GM19035 (cell line): Measurements from ENCODE around the gene RPN2.
A peak's percentile ranks its signal among the peaks of the same experiment; 100 is the strongest.
"Not testable (repeated sequence)": the region's sequence is repeated elsewhere in the genome, so short reads cannot be mapped to it uniquely, and the experiment has no call there.

Source experiments
- ATAC-seq: cut with Tn5 transposase; IDR thresholded peaks from one replicate; pipeline ENCODE4 v1.9.1; 2021; ENCODE audit not compliant: unreplicated experiment

RPN2 gene

DNA sequence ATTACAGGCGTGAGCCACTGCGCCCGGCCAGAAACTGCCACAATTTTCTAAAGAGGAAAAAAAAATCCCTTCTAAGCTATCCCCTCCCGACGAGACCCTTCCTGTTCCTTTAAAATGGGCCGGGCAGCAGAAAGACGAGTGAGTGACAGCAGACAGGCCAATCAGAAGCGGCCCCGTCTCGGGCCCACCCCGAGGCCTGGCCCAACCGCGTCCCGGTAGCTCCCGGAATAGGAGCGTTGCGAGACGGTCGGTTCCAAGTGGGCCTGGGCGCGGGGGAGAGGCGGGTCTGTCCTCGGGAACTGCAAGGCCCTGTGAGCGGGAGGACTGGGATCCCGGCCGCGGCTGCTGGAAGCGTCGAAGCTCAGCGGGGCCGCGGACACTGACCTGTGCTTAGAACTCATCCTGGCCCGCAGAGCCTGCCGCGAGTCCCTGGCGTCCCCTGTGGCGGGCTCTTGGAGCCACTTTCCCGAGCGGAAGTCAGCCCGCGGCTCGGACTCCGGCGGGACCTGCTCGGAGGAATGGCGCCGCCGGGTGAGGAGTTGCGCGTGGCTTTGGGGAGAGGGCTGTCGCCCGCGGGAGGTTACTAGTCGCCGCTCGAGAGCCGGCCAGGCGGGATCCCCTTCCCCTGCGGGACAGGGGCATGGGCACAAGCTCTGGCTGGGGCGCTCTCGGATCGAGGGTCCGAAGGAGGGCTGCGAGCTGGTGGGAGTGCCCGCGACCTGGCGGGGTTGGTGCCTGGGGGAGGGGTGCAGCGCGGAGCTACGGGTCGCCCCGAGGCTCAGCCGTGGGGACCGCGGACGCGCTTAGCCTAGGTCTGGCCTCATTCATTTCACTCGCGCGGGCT, at the start of gene RPN2, which contains the start of gene MROH8:
Gene RPN2 (plus strand): TSS at position 492 of the 844 bp plus-strand sequence. CDS start 27 bp downstream, at position 519.
Gene MROH8 (minus strand): TSS at position 710 of the 844 bp plus-strand sequence.
- peak; percentile 91 for ATAC-seq

DNA sequence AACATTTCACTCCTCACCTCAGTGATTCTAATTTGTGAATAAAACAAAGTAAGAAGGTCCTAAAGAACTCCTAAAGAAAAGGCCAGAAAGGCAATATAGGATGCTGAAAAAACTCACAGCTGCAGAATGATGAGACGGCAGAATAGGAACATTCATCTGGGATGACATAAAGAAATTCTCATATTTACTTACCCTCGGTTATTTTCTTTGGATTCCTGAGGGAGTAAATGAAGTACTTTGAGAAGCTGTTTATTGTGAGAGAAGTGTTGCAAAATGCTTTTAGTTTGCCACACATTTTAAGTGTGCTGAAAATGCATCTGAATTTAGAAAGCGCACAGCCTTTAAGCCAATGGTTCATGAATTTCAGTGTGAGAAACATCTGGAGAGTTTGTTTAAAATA, 47.6 kb upstream of the RPN2 start:
- ATAC-seq: no peak

DNA sequence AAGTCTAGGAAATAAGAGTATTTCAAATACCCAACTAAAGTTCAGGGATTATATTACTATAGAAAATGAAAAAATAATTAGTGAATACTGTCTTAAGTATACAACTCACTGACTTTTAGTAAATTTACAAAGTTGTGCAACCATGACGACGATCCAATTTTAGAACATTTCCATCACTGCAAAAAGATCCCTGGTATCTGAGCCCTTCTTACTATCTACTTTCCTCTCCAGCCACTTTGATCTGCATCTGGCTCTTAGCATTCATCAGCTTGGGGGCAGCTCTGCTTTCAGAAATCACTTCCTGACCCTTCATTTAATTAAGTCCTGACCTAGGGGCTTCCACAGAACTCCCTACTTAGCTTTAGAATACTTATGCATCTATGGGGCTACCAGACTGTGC, 45.2 kb upstream of the RPN2 start:
- ATAC-seq: no peak

DNA sequence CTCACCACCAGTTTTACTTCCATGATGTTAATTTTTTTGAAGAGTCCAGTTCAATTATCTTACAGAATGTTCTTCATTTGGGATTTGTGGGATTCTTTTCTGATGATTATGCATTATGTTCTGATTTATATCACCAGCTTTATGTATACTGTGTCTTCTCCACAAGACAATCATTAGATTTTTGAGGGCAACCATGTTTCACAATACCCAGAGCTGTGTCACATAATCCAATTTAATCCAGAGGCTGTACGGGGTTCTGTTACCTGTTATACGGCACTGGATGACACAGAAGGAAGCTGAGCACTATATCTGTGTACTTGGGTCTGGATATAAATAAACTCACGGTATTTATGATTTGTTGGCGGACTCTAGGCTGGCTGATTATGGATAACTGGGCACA, 41.6 kb upstream of the RPN2 start:
- no peak for ATAC-seq

DNA sequence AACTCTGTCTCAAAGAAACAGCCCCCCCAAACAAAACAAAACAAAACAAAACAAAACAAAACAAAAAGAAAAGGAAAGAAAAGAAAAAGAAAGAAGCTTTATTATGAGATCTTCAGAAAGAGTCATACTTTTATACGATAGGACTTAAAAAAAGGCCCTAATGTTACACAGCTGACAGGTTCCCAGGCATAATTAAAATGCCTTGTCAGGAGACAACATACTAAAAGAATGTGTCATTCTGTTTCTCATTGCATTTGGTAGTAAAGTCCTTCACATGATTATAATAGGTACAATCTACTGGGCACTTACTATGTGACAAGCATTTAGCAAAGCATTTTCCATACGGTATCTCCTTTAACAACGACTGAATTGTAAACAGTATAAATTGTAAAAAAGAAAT, 36.4 kb upstream of the RPN2 start:
- ATAC-seq: no peak

DNA sequence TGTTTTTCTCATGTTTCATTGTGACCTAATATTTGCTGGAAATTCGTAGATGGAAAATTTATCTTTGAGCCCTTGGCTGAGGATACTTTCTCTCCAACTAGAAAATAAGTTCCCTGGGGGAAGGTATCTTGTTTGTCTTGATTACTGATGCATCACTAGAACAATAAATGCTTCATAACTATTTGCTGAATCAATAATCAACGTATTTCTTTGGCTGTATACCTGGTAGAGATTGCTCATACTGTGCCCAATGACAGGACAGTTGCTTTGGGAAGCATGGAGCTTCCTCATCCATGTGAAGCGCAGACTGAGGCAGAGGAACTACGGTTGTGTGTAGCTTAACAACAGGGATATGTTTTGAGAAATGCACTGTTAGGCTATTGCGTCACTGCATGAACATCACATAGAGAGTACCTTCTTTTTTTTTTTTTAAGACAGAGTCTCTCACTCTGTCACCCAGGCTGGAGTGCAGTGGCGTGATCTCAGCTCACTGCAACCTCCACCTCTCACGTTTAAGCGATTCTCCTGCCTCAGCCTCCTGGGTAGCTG, 34.2 kb upstream of the RPN2 start:
- ATAC-seq: no peak

DNA sequence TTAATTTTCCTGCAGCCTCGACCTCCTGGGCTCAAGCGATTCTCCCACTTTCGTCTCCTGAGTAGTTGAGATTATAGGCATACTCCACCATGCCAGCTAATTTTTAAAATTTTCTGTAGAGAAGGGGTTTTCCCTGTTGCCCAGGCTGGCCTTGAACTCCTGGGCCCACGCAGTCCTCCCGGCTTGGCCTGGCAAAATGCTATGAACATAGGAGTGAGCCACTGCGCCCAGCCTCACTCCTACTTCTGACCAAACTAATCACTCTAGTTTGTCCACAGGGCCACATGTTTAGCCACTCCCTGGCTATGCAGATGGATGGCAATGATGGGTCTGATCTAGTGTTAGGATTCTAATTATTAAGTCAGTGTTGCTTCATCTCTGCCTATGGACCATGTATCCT, 31.9 kb upstream of the RPN2 start:
- no peak for ATAC-seq

DNA sequence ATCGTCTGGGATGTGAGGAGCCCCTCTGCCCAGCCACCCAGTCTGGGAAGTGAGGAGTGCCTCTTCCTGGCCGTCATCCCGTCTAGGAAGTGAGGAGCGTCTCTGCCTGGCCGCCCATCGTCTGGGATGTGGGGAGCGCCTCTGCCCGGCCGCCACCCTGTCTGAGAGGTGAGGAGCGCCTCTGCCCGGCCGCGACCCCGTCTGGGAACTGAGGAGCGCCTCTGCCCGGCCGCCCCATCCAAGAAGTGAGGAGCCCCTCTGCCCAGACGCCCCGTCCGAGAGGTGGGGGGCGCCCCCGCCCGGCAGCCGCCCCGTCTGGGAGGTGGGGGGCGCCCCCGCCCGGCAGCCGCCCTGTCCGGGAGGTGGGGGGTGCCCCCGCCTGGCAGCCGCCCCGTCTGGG, 28.3 kb upstream of the RPN2 start:
- not testable (repeated sequence) for ATAC-seq

DNA sequence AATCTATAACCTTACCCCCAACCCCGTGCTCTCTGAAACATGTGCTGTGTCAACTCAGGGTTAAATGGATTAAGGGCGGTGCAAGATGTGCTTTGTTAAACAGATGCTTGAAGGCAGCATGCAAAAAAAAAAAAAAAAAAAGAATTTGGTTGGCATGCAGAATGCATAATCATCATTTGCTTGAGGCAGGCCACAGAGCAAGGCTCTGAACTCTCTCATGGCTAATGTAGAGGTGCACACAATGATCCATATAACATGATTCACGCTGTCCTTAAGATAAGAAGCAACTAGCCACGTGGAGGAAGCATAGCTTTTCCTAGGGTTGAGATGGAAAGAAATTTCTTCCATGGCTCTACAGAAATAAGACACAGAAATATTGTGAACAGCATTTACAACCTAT, 27.6 kb upstream of the RPN2 start:
- no peak for ATAC-seq

DNA sequence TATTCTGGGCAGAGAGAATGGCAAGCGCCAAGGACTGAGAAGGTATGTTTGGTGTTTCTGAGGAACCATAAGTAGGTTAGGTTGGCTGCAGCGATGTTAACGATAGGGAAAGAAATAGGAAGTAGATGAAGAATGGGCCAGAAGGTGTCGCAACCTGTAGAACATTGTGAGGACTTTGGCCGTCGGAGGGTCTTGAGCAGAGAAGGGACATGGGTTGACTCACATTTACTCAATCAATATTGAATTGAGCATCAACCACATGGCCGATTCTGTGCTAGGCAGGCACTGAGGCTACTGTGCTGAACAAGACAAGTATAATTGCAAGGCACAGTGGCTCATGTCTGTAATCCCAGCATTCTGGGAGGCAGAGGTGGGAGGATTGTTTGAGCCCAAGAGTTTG, 26.8 kb upstream of the RPN2 start:
- ATAC-seq: no peak

DNA sequence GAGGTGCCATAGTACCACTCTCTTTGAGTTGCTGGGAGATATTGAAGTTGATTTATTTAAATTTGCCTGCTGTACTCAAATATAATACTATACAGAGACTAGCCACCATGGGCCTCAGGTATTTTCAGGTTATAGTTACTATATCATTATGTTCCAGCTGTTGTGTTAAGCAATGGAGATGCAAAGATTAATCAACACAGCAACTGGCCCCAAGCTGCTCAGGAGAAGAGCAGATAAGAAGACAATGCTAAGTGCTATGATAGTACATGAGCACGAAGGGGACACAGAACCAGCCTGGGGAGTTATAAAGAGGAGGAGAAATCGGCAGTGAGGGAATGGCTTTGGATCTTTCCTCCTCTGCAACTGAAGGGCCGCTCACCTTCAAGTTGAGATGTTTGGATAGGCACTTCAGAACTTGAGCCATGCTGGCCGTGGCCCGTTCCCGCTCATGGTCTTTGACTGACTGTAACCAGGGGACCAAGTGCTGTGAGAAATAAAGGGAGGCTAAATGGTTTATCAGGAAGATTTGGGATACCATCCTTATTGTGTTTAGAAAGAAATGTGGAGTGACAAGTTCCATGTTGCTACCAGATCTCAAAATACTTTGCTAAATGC, 24.3 kb upstream of the RPN2 start:
- ATAC-seq: no peak

DNA sequence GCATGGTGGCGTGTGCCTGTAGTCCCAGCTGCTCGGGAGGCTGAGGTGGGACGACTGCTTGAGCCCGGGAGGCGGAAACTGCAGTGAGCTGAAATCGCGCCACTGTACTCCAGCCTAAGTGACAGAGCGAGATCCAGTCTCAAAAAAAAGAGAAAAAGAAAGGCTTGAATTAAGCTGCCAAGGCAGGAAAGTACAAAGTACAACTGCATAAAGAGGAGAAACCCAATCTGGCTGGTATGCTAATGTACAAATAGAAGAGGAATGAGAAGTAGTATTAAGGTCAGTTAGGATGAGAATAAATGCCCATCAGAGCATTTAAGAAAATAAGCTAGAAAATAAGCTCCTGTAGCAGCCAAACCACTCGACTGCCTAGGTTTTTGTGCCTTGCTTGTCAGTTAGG, 23.1 kb upstream of the RPN2 start:
- ATAC-seq: no peak

DNA sequence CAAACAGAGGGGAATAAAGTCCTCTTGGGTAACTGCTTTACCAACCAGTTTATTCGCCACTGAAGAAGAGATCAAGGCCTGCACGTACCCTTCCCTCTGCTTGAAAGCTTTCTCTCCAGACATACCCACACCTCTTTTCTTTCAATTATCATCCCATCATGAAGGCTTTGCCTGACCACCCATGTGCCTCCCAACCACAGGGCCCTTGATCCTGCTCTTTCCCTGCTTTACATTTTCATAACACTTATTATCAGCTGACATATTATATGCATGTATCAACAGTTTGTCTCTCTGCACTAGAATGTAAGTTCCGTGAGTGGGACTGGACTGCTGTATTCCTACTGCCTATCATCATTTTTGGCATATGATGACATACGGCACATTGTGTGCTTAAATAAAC, 20.9 kb upstream of the RPN2 start:
- ATAC-seq: no peak

DNA sequence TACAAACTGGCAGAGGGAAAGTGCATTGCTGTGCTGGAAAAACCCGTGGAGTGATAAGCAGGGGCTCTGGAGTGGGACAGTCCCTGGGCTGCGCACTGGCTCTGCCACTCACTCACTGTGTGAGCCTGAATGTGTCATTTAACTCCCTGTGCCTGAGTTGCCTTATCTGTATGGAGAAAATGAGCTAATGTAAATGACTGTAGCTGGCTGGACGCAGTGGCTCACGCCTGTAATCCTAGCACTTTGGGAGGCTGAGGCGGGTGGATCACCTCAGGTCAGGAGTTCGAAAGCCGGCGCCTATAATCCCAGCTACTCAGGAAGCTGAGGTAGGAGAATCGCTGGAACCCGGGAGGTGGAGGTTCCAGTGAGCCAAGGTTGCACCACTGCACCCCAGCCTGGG, 18.4 kb upstream of the RPN2 start:
- ATAC-seq: no peak

DNA sequence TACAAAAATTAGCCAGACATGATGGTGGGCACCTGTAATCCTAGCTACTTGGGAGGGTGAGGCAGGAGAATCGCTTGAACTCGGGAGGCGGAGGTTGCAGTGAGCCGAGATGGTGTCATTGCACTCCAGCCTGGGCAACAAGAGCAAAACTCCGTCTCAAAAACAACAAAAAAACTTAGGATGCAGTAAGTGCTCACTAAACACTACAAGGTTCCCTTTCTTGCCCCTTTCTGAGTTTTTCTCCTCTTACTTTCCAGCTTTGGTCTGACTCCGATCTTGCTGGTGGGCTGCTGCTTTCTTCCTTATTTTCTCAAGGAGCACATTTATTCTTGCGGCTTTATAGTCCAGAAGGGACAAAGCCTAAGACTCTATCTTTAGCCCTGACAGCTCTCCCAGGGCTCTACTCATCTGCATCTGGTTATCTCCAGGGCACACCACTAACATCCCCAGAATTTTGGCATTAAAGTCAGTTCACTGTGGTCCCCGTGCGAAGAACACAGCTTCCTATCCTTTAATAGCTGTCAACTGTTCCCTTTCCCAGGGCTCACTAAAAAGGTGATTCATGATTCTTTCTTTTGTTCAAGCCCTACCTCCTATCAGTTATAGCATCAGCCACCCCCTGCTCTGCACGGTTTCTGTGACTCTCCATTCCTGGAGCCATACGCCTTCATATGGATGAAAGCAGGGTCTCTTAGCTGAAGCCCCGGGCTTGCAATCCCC, 17.1 kb upstream of the RPN2 start:
- no peak for ATAC-seq

DNA sequence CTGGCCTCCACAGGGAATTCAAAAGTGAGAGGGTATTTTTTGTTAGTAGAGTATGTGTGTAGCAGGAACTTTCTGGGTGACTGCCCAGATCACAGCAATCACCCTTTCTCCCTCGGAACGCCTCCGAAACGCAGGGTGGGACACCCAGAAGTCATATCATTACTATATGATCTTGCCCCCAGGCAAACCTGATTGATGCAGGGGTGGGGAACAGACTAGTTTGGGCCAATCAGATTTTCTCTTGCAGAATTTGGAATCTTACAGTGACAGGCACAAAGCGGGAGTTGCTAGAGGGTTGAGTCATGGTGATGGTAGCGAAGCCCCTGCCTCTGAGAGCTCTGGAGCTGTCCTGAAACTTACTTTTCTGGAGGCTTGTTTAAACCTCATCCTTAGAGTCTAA, 16.5 kb upstream of the RPN2 start:
- ATAC-seq: no peak

DNA sequence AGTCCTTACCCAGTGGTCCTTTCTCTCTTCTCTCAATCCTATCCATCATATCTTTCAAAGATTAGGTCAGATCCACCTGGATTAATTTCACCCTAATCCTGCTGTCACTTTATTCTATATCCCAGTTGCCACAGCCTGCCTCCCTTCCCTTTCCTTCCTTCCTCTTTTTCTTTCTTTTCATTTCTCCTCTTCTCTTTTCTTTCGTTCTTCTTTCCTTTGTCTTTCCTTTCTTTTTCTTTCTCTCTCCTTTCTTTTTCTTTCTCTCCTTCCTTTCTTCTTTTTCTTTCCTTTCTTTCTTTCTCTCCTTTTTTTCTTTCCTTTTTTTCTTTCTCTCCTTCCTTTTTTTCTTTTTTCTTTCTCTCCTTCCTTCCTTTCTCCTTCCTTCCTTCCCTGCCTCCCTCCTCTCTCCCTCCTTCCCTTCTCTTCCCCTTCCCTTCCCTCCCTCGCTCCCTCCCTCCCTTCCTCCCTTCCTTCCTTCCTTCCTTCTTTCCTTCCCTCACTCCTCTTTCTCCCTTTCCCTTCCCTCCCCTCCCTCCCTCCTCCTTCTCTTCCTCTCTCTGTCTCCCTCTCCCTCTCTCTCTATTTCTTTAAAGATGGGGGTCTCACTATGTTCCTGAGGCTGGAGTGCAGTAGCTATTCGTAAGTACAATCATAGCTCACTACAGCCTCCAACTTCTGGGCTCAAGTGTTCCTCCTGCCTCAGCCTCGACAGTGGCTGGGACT, 15.1 kb upstream of the RPN2 start:
- no peak for ATAC-seq

DNA sequence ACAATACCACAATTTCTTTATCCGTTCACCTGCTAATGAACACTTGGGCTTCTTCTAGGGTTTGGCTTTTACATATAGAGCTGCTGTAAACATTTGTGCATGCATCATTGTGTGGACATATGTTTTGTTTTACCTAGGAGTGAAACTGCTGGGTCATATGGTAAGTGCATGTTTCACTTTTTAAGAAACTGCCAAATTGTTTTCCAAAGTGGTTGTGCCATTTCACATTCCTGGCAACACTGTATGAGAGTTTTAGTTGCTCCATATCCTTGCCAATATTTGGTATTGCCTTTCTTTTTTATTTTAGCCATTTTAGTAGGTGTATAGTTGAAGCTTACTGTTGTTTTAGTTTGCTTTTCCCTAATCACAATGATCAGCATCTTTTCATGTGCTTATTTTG, 14.1 kb upstream of the RPN2 start:
- ATAC-seq: no peak

DNA sequence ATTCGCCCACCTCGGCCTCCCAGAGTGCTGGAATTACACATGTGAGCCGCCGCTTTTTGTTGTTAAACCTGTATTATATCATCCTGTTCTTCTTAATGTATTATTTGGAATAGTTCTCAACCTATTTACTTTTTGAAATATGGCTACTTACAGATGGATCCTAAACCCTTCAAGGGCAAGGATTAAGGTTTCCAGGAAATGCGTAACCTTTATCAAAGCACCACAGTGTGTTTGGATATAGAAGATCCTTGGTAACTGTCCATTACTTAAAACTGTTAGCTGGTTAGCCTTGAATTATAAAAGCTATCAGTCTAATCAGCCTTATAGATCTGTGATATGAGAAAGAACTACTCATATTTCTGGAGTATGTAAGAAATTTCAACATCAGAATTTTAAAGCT, 12.3 kb upstream of the RPN2 start:
- no peak for ATAC-seq

DNA sequence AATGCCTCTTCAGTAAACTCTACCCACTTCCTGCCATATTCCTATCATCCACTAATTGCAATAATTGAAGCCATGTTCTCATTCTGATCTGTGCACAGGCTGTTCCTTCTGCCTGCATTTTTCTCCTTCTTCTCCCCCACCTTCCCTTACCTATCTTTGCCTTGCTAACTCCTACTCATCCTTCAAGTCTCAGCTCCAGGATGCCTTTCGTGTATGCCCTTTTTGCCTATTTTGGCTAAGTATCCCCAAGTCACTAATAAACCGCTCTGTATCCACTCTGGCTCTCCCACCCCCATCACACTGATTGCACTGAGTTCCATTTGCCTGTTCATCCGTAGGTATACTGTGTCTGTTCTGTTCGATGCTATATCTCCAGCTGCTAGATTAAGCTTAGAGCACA, 6.3 kb upstream of the RPN2 start:
- ATAC-seq: no peak
